Prostate gland (tissue), 2 donors: Measurements from ENCODE around the gene SMIM33. TPM values are rescaled to one million over a fixed set of nuclear protein-coding genes. Genes with fewer than 3 reads are reported as not detected.
"Not testable (repeated sequence)": the region's sequence is repeated elsewhere in the genome, so short reads cannot be mapped to it uniquely, and the experiment has no call there.

Experiments
- DNase-seq: peaks from one replicate; pipeline ENCODE4 v3.0.0-alpha.2; 2019; ENCODE audit warnings: low spot score
- H3K27ac ChIP-seq, 2 donors: fragments of 200-600 bp; sonication (generic); 2 replicates each; pipeline ENCODE4 v1.5.1; 2017 to 2019
- H3K27me3 ChIP-seq: fragments of 200-600 bp; sonication (generic); replicated peaks from 2 replicates; pipeline ENCODE4 v1.5.1; 2019; ENCODE audit not compliant: insufficient read depth
- H3K36me3 ChIP-seq, 2 donors: fragments of 200-600 bp; sonication (generic); 1 replicate in 1 of 2; 2 replicates in 1 of 2; pipeline versions ENCODE4 v1.5.1 to v1.8.1; 2017 to 2019
- H3K4me1 ChIP-seq: fragments of 200-600 bp; sonication (generic); replicated peaks from 2 replicates; pipeline ENCODE4 v1.5.1; 2019
- H3K4me3 ChIP-seq, 2 donors: fragments of 200-600 bp; sonication (generic); 2 replicates each; pipeline ENCODE4 v1.5.1; 2017 to 2019
- H3K9me3 ChIP-seq: fragments of 200-600 bp; sonication (generic); 2 replicates; pipeline ENCODE4 v1.5.1; 2017
- CTCF ChIP-seq, 4 experiments: fragments of 200-600 bp in 2 of 4; fragments of 450-650 bp in 2 of 4; sonication (generic) in 2 of 4; IDR thresholded peaks; 1 replicate in 3 of 4; 2 replicates in 1 of 4; pipeline ENCODE4 v1.5.1; 2016 to 2019; ENCODE audit warnings: antibody characterized with exemption in 4 of 4, mild to moderate bottlenecking in 2 of 4, moderate library complexity in 2 of 4
- POLR2A ChIP-seq: fragments of 450-650 bp; IDR thresholded peaks from one replicate; pipeline ENCODE4 v1.6.1; 2016; ENCODE audit warnings: antibody characterized with exemption, mild to moderate bottlenecking
- POLR2AphosphoS5 ChIP-seq: sonication (generic); formaldehyde crosslinking; IDR thresholded peaks from one replicate; pipeline ENCODE4 v1.6.1; 2017; ENCODE audit warnings: antibody characterized with exemption
- WGBS: methylation state at CpG from one replicate; pipeline ENCODE4 v1.1.5; 2018; 5-methylcytosine and 5-hydroxymethylcytosine counted together
- intact Hi-C: fragments of 100-400 bp; cut with DNase I; formaldehyde crosslinking; loops from one replicate; pipeline ENCODE4 v1.14.2; 2022
- total RNA-seq, 2 donors: library from RNA; depleted of rRNA; stranded (reverse); fragments of >200 nt; gene quantifications; one replicate each; pipeline ENCODE4 v1.1.0, GENCODE V29; 2016

The SMIM33 gene
- total RNA-seq, 2 donors from 2014 or later = not detected

GRCh38 chr5:139482050-139482889, 11.5 kb downstream of the SMIM33 start, which contains the start of gene STING1:
TSS of gene STING1 (minus strand) at chr5:139482758. CDS start at chr5:139481704, 1,054 bp downstream.
- no peaks in the 10 kb centered on the region for H3K36me3 ChIP-seq
- no peaks in the 10 kb centered on the region for H3K27me3 ChIP-seq
- peak; percentile 89 for DNase-seq
- intact Hi-C loops = no loop called here
- H3K4me3 ChIP-seq = peak within 1 kb of the TSS; percentile 19 to 31
- H3K4me1 ChIP-seq = no peaks in the 10 kb centered on the region
- TF ChIP-seq POLR2AphosphoS5 = peak; percentile 82
- no peak for TF ChIP-seq CTCF (IDR thresholded peaks at IDR 0.05)
- peak; percentile 27 for TF ChIP-seq POLR2A
- no peaks in the 10 kb centered on the region for H3K9me3 ChIP-seq
- 7% methylated on average over 19 of the region's 19 CpGs for WGBS
- peak within 1 kb of the TSS; percentile 81 to 84 for H3K27ac ChIP-seq

GRCh38 chr5:139482890-139483208, 12.0 kb downstream of the SMIM33 start:
- H3K27me3 ChIP-seq, H3K36me3 ChIP-seq, intact Hi-C loops, H3K4me1 ChIP-seq, H3K9me3 ChIP-seq, DNase-seq: not testable (repeated sequence)
- peak overlapping the region in 1 of 2 donors; percentile 31 for H3K4me3 ChIP-seq
- 70% methylated on average over 6 of the region's 6 CpGs for WGBS
- peak overlapping the region; percentile 81 to 84 for H3K27ac ChIP-seq

- 85% methylated on average over 7 of the region's 7 CpGs for WGBS
- TF ChIP-seq POLR2A (no peak), CTCF (IDR thresholded peaks at IDR 0.05) (no peak), POLR2AphosphoS5 (no peak)
- DNase-seq = no peak
- H3K27me3 ChIP-seq = no peaks in the 10 kb centered on the region
- intact Hi-C loops = no loop called here
- no peak overlapping the region for H3K4me3 ChIP-seq
- no peaks in the 10 kb centered on the region for H3K36me3 ChIP-seq
- no peak overlapping the region for H3K27ac ChIP-seq
- no peaks in the 10 kb centered on the region for H3K4me1 ChIP-seq
- H3K9me3 ChIP-seq = no peaks in the 10 kb centered on the region
These were observed 15.4 kb downstream of the SMIM33 start for GRCh38 chr5:139486201-139486600.

GRCh38 chr5:139488260-139488659, 17.5 kb downstream of the SMIM33 start:
- Histone ChIP-seq H3K36me3 (no peaks in the 10 kb centered on the region), H3K9me3 (no peaks in the 10 kb centered on the region), H3K4me1 (no peaks in the 10 kb centered on the region), H3K27me3 (no peaks in the 10 kb centered on the region), H3K27ac (no peak overlapping the region), H3K4me3 (no peak overlapping the region)
- TF ChIP-seq CTCF (IDR thresholded peaks at IDR 0.05) = no peak
- TF ChIP-seq POLR2A = no peak
- no peak for TF ChIP-seq POLR2AphosphoS5
- intact Hi-C loops = no loop called here
- WGBS = 68% methylated on average over 3 of the region's 3 CpGs
- DNase-seq = no peak

DNA sequence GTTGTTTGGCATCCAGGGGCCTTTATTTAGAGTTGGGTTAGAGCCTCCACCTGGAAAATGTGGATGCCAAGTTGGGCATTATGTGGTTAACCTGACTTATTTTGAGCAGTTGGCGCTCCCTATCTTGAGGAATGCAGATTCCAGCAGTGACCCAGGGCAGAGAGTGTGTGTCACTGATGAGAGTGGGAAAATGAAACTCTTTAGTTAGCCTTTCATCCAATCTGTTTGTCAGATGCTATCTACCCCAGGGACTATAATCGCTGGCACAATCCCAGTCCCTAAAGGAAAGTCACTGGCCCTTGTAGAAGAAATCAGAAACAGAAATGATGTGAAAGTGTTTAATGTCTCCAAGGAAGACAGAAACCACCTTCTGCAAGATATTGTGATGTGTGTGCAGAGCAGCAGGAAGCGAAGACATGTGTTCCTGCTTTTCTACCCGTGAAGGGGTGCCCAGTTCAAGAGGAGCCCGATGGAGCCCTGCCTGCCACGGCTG, 21.9 kb downstream of the SMIM33 start:
- Histone ChIP-seq H3K9me3 (no peaks in the 10 kb centered on the region), H3K27ac (no peak overlapping the region), H3K27me3 (no peaks in the 10 kb centered on the region), H3K36me3 (no peaks in the 10 kb centered on the region), H3K4me3 (no peak overlapping the region), H3K4me1 (no peaks in the 10 kb centered on the region)
- 20% methylated on average over 6 of the region's 6 CpGs for WGBS
- no peak for TF ChIP-seq POLR2AphosphoS5
- no peak for TF ChIP-seq POLR2A
- no peak for TF ChIP-seq CTCF (IDR thresholded peaks at IDR 0.05)
- no peak for DNase-seq
- intact Hi-C loops = no loop called here
